ENCODE measurements around the gene PRDM4. TPM values are rescaled to one million over a fixed set of nuclear protein-coding genes. Genes with fewer than 3 reads are reported as not detected.

The PRDM4 gene
- polyA plus RNA-seq, 1 of the 3 experiments (the other 2 are of a cell fraction), result 22.1 TPM

DNA sequence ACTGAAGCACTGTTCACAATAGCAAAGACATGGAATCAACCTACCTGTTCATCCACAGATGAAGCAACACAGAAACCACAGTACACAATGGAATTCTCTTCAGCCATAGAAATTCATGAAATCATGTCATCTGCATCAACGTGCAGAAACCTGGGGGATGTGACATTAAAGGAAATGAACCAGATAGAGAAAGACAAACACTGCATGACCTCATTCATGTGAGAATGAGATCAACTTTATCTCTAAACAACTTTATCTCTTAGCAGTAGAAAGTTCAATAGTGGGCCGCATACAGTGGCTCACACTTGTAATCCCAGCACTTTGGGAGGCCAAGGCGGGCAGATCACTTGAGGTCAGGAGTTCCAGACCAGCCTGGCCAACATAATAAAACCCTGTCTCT, 33.5 kb upstream of the PRDM4 start (continued):
- TF ChIP-seq, protein P1, sequence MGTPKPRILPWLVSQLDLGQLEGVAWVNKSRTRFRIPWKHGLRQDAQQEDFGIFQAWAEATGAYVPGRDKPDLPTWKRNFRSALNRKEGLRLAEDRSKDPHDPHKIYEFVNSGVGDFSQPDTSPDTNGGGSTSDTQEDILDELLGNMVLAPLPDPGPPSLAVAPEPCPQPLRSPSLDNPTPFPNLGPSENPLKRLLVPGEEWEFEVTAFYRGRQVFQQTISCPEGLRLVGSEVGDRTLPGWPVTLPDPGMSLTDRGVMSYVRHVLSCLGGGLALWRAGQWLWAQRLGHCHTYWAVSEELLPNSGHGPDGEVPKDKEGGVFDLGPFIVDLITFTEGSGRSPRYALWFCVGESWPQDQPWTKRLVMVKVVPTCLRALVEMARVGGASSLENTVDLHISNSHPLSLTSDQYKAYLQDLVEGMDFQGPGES (IDR thresholded peaks at IDR 0.05; ENCODE audit: low read depth, low read length), result no peak
- no peak for TF ChIP-seq MXI1 (IDR thresholded peaks at IDR 0.05; ENCODE audit: low read depth, low read length)
- no peak for TF ChIP-seq EP300 (IDR thresholded peaks at IDR 0.05; ENCODE audit: borderline replicate concordance in 1 of 2, low read depth in 1 of 2, low read length in 1 of 2)
- TF ChIP-seq FOXJ3 (CRISPR knock-in tag; IDR thresholded peaks at IDR 0.05), result no peak

DNA sequence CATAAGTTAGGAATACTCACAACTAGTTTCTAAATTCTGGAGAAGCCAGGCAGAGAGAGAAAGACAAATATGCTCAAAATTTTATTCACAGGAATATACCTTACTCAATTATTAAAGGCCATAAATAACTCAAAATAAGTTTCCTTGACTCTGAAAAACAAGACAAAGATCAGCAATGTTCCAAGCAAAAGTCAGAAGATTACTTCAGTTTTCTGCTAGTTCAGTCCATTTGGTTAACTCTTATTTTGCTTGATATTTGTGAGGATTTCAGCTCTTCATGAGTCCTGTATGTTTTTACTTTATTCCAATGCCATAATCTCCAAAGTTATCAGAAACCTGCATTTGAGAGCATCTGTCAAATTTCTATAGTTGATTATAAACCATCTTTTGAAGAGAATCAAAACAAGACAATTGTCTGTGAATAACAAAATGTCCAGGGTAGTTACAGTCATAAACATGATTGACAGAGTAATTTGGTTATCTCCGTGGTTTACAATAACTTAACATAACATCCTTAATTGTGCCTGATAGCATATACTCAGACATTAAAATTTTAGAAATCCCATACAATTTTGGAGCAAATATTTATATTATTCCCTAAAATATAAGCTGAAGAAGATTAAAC, 30.6 kb upstream of the PRDM4 start:
- Histone ChIP-seq H3K4me3 (ENCODE audit: low read depth in 2 of 2, low read length in 1 of 2) (no peak overlapping the region), H3K9me3 (no peaks in the 10 kb centered on the region)
- 0% methylated on average over 1 of the region's 1 CpG for WGBS (ENCODE audit: low lambda C conversion rate)

DNA sequence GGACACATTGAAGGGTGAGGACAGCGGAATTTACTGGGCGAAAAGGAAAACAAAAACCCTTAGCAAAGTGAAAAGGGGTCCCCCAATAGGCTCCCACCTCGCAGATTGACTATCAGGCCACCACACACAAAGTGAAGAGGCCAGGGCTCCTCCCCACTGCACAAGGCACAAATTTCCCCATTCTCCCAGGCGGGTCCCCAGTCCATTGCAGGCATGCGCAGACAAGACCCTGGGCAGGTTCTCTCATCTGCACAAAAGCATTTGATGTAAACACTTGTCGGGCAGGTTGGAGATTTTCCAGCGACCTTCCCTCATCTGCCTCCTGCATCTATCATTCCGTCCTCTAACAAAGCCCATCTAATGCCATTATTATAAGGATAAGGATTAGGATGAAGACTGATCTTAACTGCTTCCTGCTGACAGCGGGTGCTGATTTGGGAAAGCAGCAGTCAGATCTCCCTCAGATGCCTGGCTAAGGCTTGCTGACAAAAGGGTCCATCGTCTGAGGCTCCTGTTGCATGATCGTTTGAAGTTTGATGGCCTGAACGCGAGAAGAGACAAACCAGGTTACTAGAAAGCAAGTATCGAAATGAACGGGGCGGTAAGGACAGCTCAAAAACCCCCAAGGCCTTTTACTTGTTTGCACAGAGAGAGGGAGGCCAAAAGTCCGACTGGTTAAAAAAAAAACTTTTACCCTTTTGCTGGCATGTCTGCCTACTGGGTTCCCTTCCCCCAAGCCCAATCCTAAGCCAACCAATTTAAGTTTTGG, 27.9 kb upstream of the PRDM4 start:
- CTCF ChIA-PET, result interaction anchor here (1.6 kb wide), 1 partner anchor 13 kb away, joined by 5 read pairs; no protein-coding TSS in a partner anchor
- Histone ChIP-seq H4K20me1 (ENCODE audit: insufficient read depth) (no peaks in the 10 kb centered on the region), H3K4me1 (ENCODE audit: control insufficient read depth in 1 of 2, insufficient read depth in 2 of 2, low read depth in 1 of 2, low read length in 1 of 2) (no peaks in the 10 kb centered on the region), H3K79me2 (ENCODE audit: insufficient read depth) (no peaks in the 10 kb centered on the region), H3K9ac (no peak overlapping the region), H3K9me3 (no peaks in the 10 kb centered on the region), H2AFZ (ENCODE audit: low read depth) (no peak overlapping the region), H3K9me2 (no peaks in the 10 kb centered on the region), H3K4me3 (ENCODE audit: low read depth in 2 of 2, low read length in 1 of 2) (no peak overlapping the region), H3K4me2 (no peak overlapping the region), H3K27me3 (ENCODE audit: insufficient read depth) (no peaks in the 10 kb centered on the region), H3F3A (replicated peaks; ENCODE audit: insufficient read depth) (no peaks in the 10 kb centered on the region), H3K36me3 (replicated peaks in 1 of 2; ENCODE audit: control insufficient read depth in 1 of 2, insufficient read depth in 2 of 2, low read length in 1 of 2) (no peaks in the 10 kb centered on the region), H3K27ac (ENCODE audit: low read depth in 2 of 2, low read length in 1 of 2) (no peak overlapping the region)
- DNase-seq, result no peak
- POLR2A ChIA-PET, result no interaction called here
- WGBS (ENCODE audit: low lambda C conversion rate), result 26% methylated on average over 16 of the region's 17 CpGs
- TF ChIP-seq TCF12 (IDR thresholded peaks at IDR 0.05) (no peak), FOSL2 (IDR thresholded peaks at IDR 0.05; ENCODE audit: borderline replicate concordance, low read depth) (no peak), RFX5 (IDR thresholded peaks at IDR 0.05; ENCODE audit: low read length) (no peak), YY1 (IDR thresholded peaks at IDR 0.05; ENCODE audit: low read depth) (no peak), NFIC (IDR thresholded peaks at IDR 0.05; ENCODE audit: borderline replicate concordance) (no peak), EP300 (IDR thresholded peaks at IDR 0.05; ENCODE audit: borderline replicate concordance in 1 of 2, low read depth in 1 of 2, low read length in 1 of 2) (no peak)
- TF ChIP-seq, protein P2, sequence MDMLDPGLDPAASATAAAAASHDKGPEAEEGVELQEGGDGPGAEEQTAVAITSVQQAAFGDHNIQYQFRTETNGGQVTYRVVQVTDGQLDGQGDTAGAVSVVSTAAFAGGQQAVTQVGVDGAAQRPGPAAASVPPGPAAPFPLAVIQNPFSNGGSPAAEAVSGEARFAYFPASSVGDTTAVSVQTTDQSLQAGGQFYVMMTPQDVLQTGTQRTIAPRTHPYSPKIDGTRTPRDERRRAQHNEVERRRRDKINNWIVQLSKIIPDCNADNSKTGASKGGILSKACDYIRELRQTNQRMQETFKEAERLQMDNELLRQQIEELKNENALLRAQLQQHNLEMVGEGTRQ (IDR thresholded peaks at IDR 0.05; ENCODE audit: borderline replicate concordance, low read depth, low read length), result no peak
- TF ChIP-seq, protein P3, sequence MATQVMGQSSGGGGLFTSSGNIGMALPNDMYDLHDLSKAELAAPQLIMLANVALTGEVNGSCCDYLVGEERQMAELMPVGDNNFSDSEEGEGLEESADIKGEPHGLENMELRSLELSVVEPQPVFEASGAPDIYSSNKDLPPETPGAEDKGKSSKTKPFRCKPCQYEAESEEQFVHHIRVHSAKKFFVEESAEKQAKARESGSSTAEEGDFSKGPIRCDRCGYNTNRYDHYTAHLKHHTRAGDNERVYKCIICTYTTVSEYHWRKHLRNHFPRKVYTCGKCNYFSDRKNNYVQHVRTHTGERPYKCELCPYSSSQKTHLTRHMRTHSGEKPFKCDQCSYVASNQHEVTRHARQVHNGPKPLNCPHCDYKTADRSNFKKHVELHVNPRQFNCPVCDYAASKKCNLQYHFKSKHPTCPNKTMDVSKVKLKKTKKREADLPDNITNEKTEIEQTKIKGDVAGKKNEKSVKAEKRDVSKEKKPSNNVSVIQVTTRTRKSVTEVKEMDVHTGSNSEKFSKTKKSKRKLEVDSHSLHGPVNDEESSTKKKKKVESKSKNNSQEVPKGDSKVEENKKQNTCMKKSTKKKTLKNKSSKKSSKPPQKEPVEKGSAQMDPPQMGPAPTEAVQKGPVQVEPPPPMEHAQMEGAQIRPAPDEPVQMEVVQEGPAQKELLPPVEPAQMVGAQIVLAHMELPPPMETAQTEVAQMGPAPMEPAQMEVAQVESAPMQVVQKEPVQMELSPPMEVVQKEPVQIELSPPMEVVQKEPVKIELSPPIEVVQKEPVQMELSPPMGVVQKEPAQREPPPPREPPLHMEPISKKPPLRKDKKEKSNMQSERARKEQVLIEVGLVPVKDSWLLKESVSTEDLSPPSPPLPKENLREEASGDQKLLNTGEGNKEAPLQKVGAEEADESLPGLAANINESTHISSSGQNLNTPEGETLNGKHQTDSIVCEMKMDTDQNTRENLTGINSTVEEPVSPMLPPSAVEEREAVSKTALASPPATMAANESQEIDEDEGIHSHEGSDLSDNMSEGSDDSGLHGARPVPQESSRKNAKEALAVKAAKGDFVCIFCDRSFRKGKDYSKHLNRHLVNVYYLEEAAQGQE (IDR thresholded peaks at IDR 0.05; ENCODE audit: low read depth, low read length), result no peak
- TF ChIP-seq, protein P1 (IDR thresholded peaks at IDR 0.05; ENCODE audit: low read depth, low read length), result no peak

More for the DNA sequence above, 30.6 kb upstream of the PRDM4 start:
- Histone ChIP-seq H3K36me3 (replicated peaks in 1 of 2; ENCODE audit: control insufficient read depth in 1 of 2, insufficient read depth in 2 of 2, low read length in 1 of 2) (no peaks in the 10 kb centered on the region), H3F3A (replicated peaks; ENCODE audit: insufficient read depth) (no peaks in the 10 kb centered on the region), H3K9me2 (no peaks in the 10 kb centered on the region), H3K27ac (ENCODE audit: low read depth in 2 of 2, low read length in 1 of 2) (no peak overlapping the region), H3K4me2 (no peak overlapping the region), H3K79me2 (ENCODE audit: insufficient read depth) (no peaks in the 10 kb centered on the region), H3K4me1 (ENCODE audit: control insufficient read depth in 1 of 2, insufficient read depth in 2 of 2, low read depth in 1 of 2, low read length in 1 of 2) (no peaks in the 10 kb centered on the region), H3K27me3 (ENCODE audit: insufficient read depth) (no peaks in the 10 kb centered on the region), H3K9ac (no peak overlapping the region), H2AFZ (ENCODE audit: low read depth) (no peak overlapping the region), H4K20me1 (ENCODE audit: insufficient read depth) (no peaks in the 10 kb centered on the region)
- DNase-seq, result no peak
- ChIA-PET CTCF (interaction anchor here (1.3 kb wide), 1 partner anchor 198 kb away, joined by 3 read pairs; no protein-coding TSS in a partner anchor), POLR2A (no interaction called here)
- TF ChIP-seq, protein P4, sequence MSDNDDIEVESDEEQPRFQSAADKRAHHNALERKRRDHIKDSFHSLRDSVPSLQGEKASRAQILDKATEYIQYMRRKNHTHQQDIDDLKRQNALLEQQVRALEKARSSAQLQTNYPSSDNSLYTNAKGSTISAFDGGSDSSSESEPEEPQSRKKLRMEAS (IDR thresholded peaks at IDR 0.05; ENCODE audit: low read depth), result no peak
- TF ChIP-seq YY1 (IDR thresholded peaks at IDR 0.05; ENCODE audit: low read depth) (no peak), RFX5 (IDR thresholded peaks at IDR 0.05; ENCODE audit: low read length) (no peak)
- TF ChIP-seq, protein P5, sequence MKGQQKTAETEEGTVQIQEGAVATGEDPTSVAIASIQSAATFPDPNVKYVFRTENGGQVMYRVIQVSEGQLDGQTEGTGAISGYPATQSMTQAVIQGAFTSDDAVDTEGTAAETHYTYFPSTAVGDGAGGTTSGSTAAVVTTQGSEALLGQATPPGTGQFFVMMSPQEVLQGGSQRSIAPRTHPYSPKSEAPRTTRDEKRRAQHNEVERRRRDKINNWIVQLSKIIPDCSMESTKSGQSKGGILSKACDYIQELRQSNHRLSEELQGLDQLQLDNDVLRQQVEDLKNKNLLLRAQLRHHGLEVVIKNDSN (IDR thresholded peaks at IDR 0.05; ENCODE audit: borderline replicate concordance, low read depth), result no peak
